ENCODE measurements around the gene OASL. TPM values are rescaled to one million over a fixed set of nuclear protein-coding genes. Genes with fewer than 3 reads are reported as not detected.

Gene OASL
- total and polyA plus RNA-seq, 9 of the 15 experiments (the other 6 are each of a cell fraction or from before 2014, with no cell fraction given), result 0.14 TPM; not detected in 8

- 31% methylated on average over 9 of the region's 15 CpGs for WGBS (ENCODE audit: insufficient coverage, low coverage, missing lambda C conversion rate)
- Histone ChIP-seq H3K27me3 (ENCODE audit: control insufficient read depth in 2 of 2, insufficient read depth in 2 of 2, low read length in 2 of 2) (peaks cover 3 to 37% of the 10 kb centered on the region in 2 experiments; a peak in 3 of 5 replicates), H3K79me2 (ENCODE audit: control insufficient read depth, insufficient read depth, low read length) (no peaks in the 10 kb centered on the region), H3K4me3 (no peak overlapping the region), H2AFZ (ENCODE audit: low read depth, low read length) (no peak overlapping the region), H3K4me1 (replicated peaks in 1 of 2; ENCODE audit: control insufficient read depth in 2 of 2, insufficient read depth in 2 of 2, low read length in 2 of 2) (peaks cover 0 to 6% of the 10 kb centered on the region in 2 experiments; a peak in 1 of 5 replicates), H3K9ac (ENCODE audit: insufficient read depth in 1 of 2, low read depth in 2 of 2, low read length in 2 of 2) (no peak overlapping the region), H3K9me1 (ENCODE audit: control insufficient read depth, insufficient read depth, low read length) (no peaks in the 10 kb centered on the region), H3K9me3 (replicated peaks; ENCODE audit: control insufficient read depth, insufficient read depth, low read depth, low read length) (no peaks in the 10 kb centered on the region), H4K20me1 (replicated peaks; ENCODE audit: control insufficient read depth, insufficient read depth, low read length) (no peaks in the 10 kb centered on the region; the same call in 1 of the 2 replicates), H3K27ac (ENCODE audit: extremely low read depth, low read depth, low read length) (no peak overlapping the region), H3K36me3 (ENCODE audit: control insufficient read depth, insufficient read depth, low read length) (no peaks in the 10 kb centered on the region), H3K4me2 (ENCODE audit: insufficient read depth, low read length) (no peak overlapping the region)
- POLR2A ChIA-PET, result no interaction called here
- in situ Hi-C loops (cut with MboI), result no loop called here
- intact Hi-C loops (cut with micrococcal nuclease), result no loop called here
- CTCF ChIA-PET (ENCODE audit: low intra/inter-chr PET ratio), result no interaction called here
- no peak for FAIRE-seq
- no peak for ATAC-seq
- TF ChIP-seq ZNF766 (CRISPR knock-in tag; conservative IDR thresholded peaks at IDR 0.05) (no peak), MTF1 (CRISPR knock-in tag; IDR thresholded peaks at IDR 0.05; ENCODE audit: borderline replicate concordance) (no peak), ZBTB5 (IDR thresholded peaks at IDR 0.05) (no peak), KDM5B (IDR thresholded peaks at IDR 0.05; ENCODE audit: insufficient replicate concordance, low read depth, low read length) (no peak), ARNT (IDR thresholded peaks at IDR 0.05) (no peak), FOXK1 (CRISPR knock-in tag; IDR thresholded peaks at IDR 0.05; ENCODE audit: borderline replicate concordance) (no peak), CEBPB (tag; IDR thresholded peaks at IDR 0.05) (no peak), ZNF436 (CRISPR knock-in tag; IDR thresholded peaks at IDR 0.05) (no peak), RHOXF2B (CRISPR knock-in tag; conservative IDR thresholded peaks at IDR 0.05) (no peak), SOX6 (IDR thresholded peaks at IDR 0.05) (no peak)
- BruUV-seq (replicated peaks), result no TSS peak
- DNase-seq (ENCODE audit: extremely low read depth in 1 of 4, low spot score in 3 of 4), result no peak
These were observed 45.0 kb downstream of the OASL start for GRCh38 chr12:120994059-120994458.
